Aorta (tissue), 5 donors: ENCODE measurements around the gene CLECL1. TPM values are rescaled to one million over a fixed set of nuclear protein-coding genes. Genes with fewer than 3 reads are reported as not detected.
"Not testable (repeated sequence)": the region's sequence is repeated elsewhere in the genome, so short reads cannot be mapped to it uniquely, and the experiment has no call there.

Experiments
- ATAC-seq: fragments of 200-7000 bp; cut with Tn5 transposase; one replicate; pipeline ENCODE4 v1.9.1; 2022; ENCODE audit warnings: moderate library complexity; ENCODE audit not compliant: low FRiP score
- DNase-seq, 2 donors: peaks; one replicate each; pipeline ENCODE4 v3.0.0-alpha.2; 2020
- H3K27ac ChIP-seq, 2 donors: one replicate each; pipeline ENCODE4 v1.5.1; 2013; ENCODE audit warnings: low read length in 2 of 2, mild to moderate bottlenecking in 2 of 2, moderate library complexity in 2 of 2, control low read depth in 1 of 2, inconsistent platforms in 1 of 2, low read depth in 1 of 2
- H3K27me3 ChIP-seq, 2 donors: one replicate each; pipeline ENCODE4 v1.6.1; 2013; ENCODE audit warnings: control low read depth in 1 of 2, low read length in 1 of 2, mild to moderate bottlenecking in 1 of 2, moderate library complexity in 1 of 2; ENCODE audit not compliant: insufficient read depth in 2 of 2, control insufficient read depth in 1 of 2
- H3K36me3 ChIP-seq, 2 donors: one replicate each; pipeline ENCODE4 v1.6.1; 2013; ENCODE audit warnings: control low read depth in 1 of 2, low read length in 1 of 2, mild to moderate bottlenecking in 1 of 2; ENCODE audit not compliant: insufficient read depth in 2 of 2, control insufficient read depth in 1 of 2
- H3K4me1 ChIP-seq, 2 donors: one replicate each; pipeline ENCODE4 v1.6.1; 2013; ENCODE audit warnings: low read length in 2 of 2, control low read depth in 1 of 2, mild to moderate bottlenecking in 1 of 2, moderate library complexity in 1 of 2; ENCODE audit not compliant: insufficient read depth in 2 of 2, control insufficient read depth in 1 of 2
- H3K4me3 ChIP-seq, 2 donors: one replicate each; pipeline ENCODE4 v1.5.1; 2013; ENCODE audit warnings: low read length in 2 of 2, control low read depth in 1 of 2, mild to moderate bottlenecking in 1 of 2
- H3K9me3 ChIP-seq: one replicate; pipeline ENCODE4 v1.6.1; 2013; ENCODE audit warnings: mild to moderate bottlenecking, low read length; ENCODE audit not compliant: control insufficient read depth
- WGBS, 2 donors: extraction: QIAGEN DNeasy Blood & Tissue Kit; methylation state at CpG; one replicate each; pipeline ENCODE4 v1.1.7; 2013; 5-methylcytosine and 5-hydroxymethylcytosine counted together
- intact Hi-C, 2 donors: fragments of 100-400 bp; cut with DNase I; formaldehyde crosslinking; loops; one replicate each; pipeline versions ENCODE4 v1.14.2 to v1.15.0; 2022
- polyA plus RNA-seq, 2 donors: library from polyadenylated mRNA; stranded (reverse); fragments of 200-250 nt; gene quantifications; one replicate each; pipeline ENCODE4 v1.2.3, GENCODE V29; 2013
- total RNA-seq, 2 donors: library from RNA; stranded (reverse); fragmentation: NEBNext Ultra II Directional; extraction: Animal tissue kit (Norgen Biotek cat#: 25700); gene quantifications; one replicate each; pipeline ENCODE4 v1.2.1, GENCODE V29; 2021
- donor health status: healthy with polysubstance abuse.
- donor health status: Bipolar disorder and iron deficiency.
- donor health status: DM: no; HTN: no; CAD: no.
- donor health status: DM: no; HTN: no; CAD: no.
- donor health status: DM: yes; HTN: yes; CAD: no.

CLECL1 gene
- total and polyA plus RNA-seq, 4 donors = 2.1 TPM; not detected in 3

DNA sequence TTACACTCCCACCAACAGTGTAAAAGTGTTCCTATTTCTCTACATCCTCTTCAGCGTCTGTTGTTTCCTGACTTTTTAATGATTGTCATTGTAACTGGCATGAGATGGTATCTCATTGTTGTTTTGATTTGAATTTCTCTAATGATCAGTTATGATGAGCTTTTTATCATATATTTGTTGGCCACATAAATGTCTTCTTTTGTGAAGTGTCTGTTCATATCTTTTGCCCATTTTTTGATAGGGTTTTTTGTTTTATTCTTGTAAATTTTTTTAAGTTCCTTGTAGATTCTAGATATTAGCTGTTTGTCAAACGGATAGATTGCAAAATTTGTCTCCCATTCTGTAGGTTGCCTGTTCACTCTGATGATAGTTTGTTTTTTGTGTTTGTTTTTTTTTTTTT lies 49.9 kb downstream of the CLECL1 start:
- H3K9me3 ChIP-seq, ATAC-seq, H3K36me3 ChIP-seq, H3K4me1 ChIP-seq, H3K27ac ChIP-seq, H3K27me3 ChIP-seq, H3K4me3 ChIP-seq, intact Hi-C loops, DNase-seq: not testable (repeated sequence)
- 97 to 98% methylated on average over 2 of the region's 2 CpGs for WGBS, 2 donors

DNA sequence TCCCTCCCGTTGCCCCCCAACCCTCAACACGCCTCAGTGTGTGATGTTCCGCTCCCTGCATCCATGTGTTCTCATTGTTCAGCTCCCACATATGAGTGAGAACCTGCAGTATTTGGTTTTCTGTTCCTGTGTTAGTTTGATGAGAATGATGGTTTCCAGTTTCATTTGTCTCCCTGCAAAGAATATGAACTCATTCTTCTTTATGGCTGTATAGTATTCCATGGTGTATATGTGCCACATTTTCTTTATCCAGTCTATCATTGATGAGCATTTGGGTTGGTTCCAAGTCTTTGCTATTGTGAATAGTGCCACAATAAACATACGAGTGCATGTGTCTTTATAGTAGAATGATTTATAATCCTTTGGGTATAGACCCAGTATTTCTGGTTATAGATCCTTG lies 50.4 kb downstream of the CLECL1 start:
- intact Hi-C loops, H3K27me3 ChIP-seq, ATAC-seq, H3K4me3 ChIP-seq, DNase-seq, H3K4me1 ChIP-seq, H3K36me3 ChIP-seq, H3K9me3 ChIP-seq, H3K27ac ChIP-seq: not testable (repeated sequence)
- 98 to 99% methylated on average over 4 of the region's 4 CpGs for WGBS, 2 donors

DNA sequence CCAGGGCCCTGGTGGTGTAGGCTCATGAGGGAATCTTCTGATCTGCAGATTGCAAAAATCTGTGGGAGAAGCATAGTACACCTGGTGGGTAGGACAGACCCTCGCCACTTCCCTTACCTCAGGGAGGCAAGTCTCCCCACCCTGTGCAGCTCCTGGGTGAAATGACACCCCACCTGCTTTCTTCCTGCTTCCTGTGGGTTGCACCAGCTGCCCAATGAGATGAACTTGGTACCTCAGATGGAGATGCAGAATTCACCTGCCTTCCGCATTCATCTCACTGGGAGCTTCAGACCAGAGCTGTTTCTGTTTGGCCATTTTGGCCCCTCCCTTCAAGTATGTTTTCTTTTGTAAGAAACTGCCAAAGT lies 58.7 kb downstream of the CLECL1 start:
- no peak for DNase-seq
- intact Hi-C loops = no loop called here
- no peak overlapping the region for H3K4me3 ChIP-seq
- no peaks in the 10 kb centered on the region for H3K9me3 ChIP-seq
- H3K27me3 ChIP-seq = no peaks in the 10 kb centered on the region
- no peak for ATAC-seq
- H3K27ac ChIP-seq = no peak overlapping the region
- H3K4me1 ChIP-seq = no peaks in the 10 kb centered on the region
- H3K36me3 ChIP-seq = no peaks in the 10 kb centered on the region
- WGBS, 2 donors = 94 to 96% methylated on average over 2 of the region's 2 CpGs

DNA sequence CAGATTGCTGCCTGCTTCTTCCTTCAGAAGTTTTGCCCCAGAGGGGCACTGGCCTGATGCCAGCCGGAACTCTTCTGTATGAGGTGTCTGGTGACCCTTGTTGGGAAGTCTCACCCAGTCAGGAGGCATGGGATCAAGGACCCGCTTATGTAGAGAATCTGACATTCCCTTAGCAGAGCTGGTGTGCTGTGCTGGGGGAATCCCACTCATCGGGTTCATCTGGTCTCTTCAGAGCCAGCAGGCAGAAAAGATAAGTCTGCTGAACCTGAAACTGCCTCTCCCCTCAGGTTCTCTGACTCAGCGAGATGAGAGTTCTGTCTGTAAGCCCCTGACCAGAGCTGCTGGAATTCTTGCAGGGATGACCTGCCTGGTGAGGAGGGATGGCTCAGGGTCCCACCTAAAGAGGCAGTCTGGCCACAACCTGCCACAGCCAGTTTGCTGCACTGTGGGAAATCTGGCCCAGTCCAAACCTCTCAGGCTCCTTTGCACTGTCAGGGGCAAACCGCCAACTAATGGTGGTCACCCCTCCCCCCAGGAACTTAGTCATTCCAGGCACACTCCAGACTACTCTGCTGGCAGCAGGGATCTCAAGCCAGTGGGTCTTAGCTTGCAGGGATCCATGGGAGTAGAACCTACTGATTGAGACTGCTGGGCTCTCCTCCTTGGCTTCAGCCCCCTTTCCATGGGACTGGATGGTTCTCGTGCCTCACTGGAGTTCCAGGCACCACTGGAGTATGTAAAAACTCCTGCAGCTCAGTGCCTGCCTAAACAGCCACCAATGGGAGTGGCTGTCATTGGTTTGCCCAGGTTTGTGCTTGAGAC lies 59.3 kb downstream of the CLECL1 start:
- Histone ChIP-seq H3K4me3 (no peak overlapping the region), H3K9me3 (no peaks in the 10 kb centered on the region), H3K27me3 (no peaks in the 10 kb centered on the region), H3K27ac (no peak overlapping the region), H3K36me3 (no peaks in the 10 kb centered on the region), H3K4me1 (no peaks in the 10 kb centered on the region)
- intact Hi-C loops = no loop called here
- DNase-seq (peak; percentile 78 to 84), ATAC-seq (peak; percentile 70)
- 55 to 60% methylated on average over 6 of the region's 6 CpGs for WGBS, 2 donors

Other genes with a start within 250 kb of the CLECL1 start
- 1 to 10 TPM; 1.1 to 1.6 TPM for gene KLRB1, start 125.2 kb downstream of the CLECL1 start, total RNA-seq
- gene KLRB1, start 125.2 kb downstream of the CLECL1 start, polyA plus RNA-seq = not detected
- gene CLEC2D, start 63.4 kb downstream of the CLECL1 start, total RNA-seq = 10 to 100 TPM; 16.0 to 36.5 TPM
- 1 to 10 TPM in 1 of 2 donors, under 1 TPM in 1; 0.25 to 3.0 TPM for gene CLEC2D, start 63.4 kb downstream of the CLECL1 start, polyA plus RNA-seq
- 1 to 10 TPM; 4.4 to 8.4 TPM for gene CD69, start 27.8 kb upstream of the CLECL1 start, total RNA-seq
- gene CD69, start 27.8 kb upstream of the CLECL1 start, polyA plus RNA-seq = under 1 TPM in 1 of 2 donors, not detected in 1; 0.59 TPM
- 1 to 10 TPM in 1 of 2 donors, under 1 TPM in 1; 0.36 to 1.1 TPM for gene KLRF1, start 94.4 kb upstream of the CLECL1 start, total RNA-seq
- gene KLRF1, start 94.4 kb upstream of the CLECL1 start, polyA plus RNA-seq = not detected
- gene CLEC2B, start 136.3 kb upstream of the CLECL1 start, total RNA-seq = 10 to 100 TPM; 10.5 to 23.3 TPM
- gene CLEC2B, start 136.3 kb upstream of the CLECL1 start, polyA plus RNA-seq = 10 to 100 TPM in 1 of 2 donors, 1 to 10 TPM in 1; 1.2 to 10.9 TPM
- gene KLRF2, start 148.4 kb upstream of the CLECL1 start, total RNA-seq = not detected
- gene KLRF2, start 148.4 kb upstream of the CLECL1 start, polyA plus RNA-seq = not detected
- not detected for gene CLEC2A, start 199.3 kb upstream of the CLECL1 start, total RNA-seq
- gene CLEC2A, start 199.3 kb upstream of the CLECL1 start, polyA plus RNA-seq = not detected
- 1 to 10 TPM; 3.0 to 3.6 TPM for gene CLEC12A, start 238.3 kb upstream of the CLECL1 start, total RNA-seq
- gene CLEC12A, start 238.3 kb upstream of the CLECL1 start, polyA plus RNA-seq = 1 to 10 TPM in 1 of 2 donors, not detected in 1; 1.5 TPM